HG03135 (cell line): ENCODE results near the gene FAM171A1.
"Not testable (repeated sequence)": the region's sequence is repeated elsewhere in the genome, so short reads cannot be mapped to it uniquely, and the experiment has no call there.

ENCODE experiments used
- ATAC-seq: cut with Tn5 transposase; IDR thresholded peaks from one replicate; pipeline ENCODE4 v1.9.1; 2021; ENCODE audit warnings: mild to moderate bottlenecking, moderate library complexity; ENCODE audit not compliant: unreplicated experiment

The FAM171A1 gene

GRCh38 chr10:15220445-15220844, 150.6 kb downstream of the FAM171A1 start:
- ATAC-seq: no peak

DNA sequence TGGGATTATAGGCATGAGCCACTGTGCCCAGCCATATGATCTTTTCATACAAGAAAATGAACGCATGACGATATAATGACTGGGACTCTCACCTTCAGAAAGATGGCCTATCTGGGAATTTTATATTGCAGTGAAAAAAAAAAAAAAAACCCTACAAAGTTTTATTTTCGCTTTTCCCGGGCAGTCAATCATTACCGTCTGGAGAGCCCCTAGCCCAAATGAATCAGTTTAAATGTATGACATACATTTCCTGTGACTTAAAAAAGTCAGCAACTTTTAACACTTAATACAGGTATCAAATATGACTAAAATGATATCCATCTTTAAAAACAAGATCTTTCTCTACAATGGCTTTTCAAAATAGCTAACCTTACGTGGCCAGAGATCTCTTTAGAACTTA, 154.4 kb downstream of the FAM171A1 start:
- no peak for ATAC-seq

DNA sequence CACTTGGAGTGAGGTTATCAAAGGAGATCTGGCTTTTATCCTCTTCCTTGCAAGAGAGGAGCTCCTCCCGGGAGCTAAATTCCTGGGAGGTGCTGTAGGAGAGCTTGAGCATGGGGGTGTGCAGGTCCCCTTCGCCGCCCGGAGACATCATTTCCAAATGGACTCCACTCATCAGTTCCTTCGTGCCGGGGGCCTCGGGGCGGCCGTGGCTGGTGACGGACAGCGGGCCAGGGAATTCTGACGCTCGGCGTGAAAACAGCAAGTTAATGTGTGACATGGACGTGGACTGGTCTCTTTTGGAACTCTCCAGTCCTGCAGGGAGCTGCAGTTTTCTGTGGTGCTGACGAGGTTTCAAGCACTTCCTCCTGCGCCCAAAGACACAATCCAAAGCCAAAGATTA, 156.9 kb downstream of the FAM171A1 start:
- no peak for ATAC-seq

DNA sequence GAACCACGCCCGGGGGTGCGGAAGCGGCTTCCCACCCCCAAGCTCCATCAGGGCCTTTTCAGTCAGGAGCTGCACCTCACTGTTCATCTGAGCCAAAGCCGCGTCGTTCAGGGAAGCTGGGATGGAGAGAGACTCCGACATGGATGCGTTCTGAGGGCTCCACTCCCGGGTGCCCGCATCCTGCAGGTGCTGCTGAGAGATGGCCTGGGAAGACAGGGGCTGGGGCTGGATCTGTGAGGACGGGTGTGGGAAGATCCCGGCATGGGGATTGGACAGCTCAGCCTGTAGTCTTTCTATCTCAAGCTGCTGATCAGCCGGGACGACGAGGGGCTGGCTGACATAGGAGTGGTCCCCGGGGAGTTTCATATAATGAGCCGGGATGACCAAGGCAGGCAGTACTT, 157.6 kb downstream of the FAM171A1 start:
- no peak for ATAC-seq

DNA sequence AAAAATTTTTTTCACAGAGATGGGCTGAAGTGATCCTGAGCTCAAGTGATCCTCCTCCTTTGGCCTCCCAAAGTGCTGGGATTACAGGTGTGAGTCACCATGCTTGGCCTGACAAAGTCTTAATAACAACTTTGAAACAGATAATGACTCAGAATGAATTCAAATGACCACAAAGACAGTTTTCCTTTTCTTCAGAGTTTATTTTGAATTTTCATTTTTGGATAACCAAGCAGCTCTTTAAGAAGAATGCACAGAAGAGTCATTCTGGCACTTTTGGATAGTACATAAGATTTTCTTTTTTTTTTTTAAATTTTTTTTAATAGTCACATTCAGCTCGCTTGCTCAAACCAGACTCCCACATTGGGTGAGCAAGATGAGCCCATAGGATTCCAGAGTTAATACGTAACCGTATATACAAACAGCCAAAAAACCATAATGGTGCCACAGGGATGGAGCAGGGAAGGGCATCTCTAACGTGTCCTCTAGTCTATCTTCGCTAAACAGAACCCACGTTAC, 159.6 kb downstream of the FAM171A1 start:
- no peak for ATAC-seq

DNA sequence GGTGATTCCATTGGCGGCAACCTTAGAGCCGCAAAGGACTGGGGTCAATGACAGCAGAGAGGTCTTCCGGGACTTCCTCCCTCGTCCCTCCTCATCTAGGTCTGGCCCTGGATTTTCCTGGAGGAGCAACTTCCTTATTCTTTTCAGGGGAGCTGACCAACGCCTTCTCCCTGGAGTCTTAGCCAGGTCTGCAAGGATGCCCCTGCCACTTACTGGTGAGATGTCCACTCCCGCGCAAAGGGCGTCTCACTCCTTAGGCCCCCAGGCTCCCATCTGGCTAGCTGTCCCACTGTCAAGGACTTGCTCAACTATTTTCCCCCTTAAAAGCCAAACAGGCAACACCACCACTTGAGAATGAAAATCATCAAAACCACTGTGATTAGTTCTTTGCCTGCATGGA, 160.6 kb downstream of the FAM171A1 start:
- ATAC-seq: no peak

- no peak for ATAC-seq
Measured at GRCh38 chr10:15209827-15210509, 161.1 kb downstream of the FAM171A1 start.

GRCh38 chr10:15208221-15208620, 162.9 kb downstream of the FAM171A1 start:
- ATAC-seq: no peak

DNA sequence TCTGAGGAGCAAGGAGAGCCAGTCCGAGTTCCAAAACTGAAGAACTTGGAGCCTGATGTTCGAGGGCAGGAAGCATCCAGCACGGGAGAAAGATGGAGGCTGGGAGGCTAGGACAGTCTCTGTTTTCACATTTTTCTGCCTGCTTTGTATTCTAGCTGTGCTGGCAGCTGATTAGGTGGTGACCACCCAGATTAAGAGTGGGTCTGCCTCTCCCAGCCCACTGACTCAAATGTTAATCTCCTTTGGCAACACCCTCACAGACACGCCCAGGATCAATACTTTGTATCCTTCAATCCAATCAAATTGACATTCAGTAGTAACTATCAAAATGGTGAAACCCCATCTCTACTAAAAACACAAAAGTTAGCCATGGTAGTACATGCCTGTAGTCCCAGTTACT, 163.7 kb downstream of the FAM171A1 start:
- not testable (repeated sequence) for ATAC-seq

- ATAC-seq: no peak
Measured at GRCh38 chr10:15202639-15203038, 168.4 kb downstream of the FAM171A1 start.

- not testable (repeated sequence) for ATAC-seq
Measured at GRCh38 chr10:15202301-15202621, 168.8 kb downstream of the FAM171A1 start.

DNA sequence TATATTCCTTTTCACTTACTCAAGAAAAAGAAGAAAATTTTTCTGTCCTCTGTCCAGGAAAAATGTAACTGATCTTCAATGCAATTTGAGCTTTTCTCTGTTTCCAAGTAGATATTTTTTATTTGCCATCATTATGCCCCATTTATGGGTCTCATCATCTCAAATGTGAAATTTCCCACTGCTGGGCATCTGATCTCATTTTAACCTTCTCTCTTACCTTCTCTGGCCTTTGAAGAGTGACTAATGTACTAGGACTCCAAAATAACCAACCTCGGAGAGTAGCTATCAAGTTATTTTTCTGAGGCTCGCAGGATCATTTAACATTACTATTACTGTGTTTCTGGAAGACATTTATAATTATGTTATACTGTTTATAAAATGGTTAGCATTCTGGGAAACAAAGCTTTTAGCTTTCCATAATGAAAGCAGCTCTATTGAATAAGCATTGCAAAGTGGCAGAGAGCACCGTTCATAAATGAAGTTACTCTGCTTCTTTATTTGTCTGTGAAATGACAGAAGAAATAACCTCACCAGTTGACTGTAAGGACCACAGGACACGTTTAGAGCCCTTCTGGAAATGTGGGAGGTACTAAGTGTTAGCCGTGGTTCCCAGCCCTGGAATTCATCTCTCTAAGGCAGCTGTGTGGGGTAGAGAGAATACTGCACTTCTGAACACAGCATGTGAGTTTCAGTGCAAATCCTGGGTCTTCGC, 169.3 kb downstream of the FAM171A1 start:
- ATAC-seq: no peak

DNA sequence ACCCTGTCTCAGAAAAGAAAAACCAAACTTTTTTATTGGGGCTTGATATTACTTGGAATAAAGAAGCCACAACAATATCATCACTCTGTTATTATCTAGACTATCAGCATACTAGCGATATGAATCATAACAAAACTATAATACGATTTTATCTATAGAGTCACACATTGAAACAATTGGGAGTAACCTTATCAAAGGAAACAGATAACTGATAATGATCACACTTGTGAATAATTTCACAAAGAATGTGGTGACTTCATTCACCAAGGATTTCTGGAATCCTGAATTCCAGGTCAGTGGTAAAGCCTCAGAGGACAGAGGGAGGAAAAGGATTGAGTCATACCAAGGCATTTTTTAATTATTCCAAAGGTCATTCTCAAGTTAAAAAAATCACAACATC, 170.5 kb downstream of the FAM171A1 start:
- no peak for ATAC-seq

- no peak for ATAC-seq
Measured at GRCh38 chr10:15197911-15198310, 173.2 kb downstream of the FAM171A1 start.

DNA sequence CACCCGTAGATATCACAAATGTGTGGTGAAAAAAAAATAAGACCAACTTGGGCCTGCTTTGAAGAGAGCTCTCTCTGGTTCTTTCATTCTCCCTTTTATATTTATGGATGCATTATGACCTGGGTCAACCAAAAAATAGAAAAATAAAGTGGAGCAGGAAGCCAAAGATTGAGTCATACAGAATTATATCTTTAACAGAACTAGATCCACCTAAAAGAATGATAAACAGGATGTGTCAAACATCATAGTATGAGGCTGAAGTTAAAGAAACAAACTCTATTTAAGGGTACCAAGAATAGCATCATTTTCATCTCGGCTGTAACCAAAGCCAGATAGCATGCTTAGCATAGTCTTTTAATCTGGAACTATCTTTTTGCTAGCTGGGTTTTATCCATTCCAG, 173.8 kb downstream of the FAM171A1 start:
- ATAC-seq: no peak

- no peak for ATAC-seq
Measured at GRCh38 chr10:15196021-15196834, 174.9 kb downstream of the FAM171A1 start.

GRCh38 chr10:15189133-15189885, 181.8 kb downstream of the FAM171A1 start:
- no peak for ATAC-seq

- no peak for ATAC-seq
Measured at GRCh38 chr10:15188603-15189002, 182.5 kb downstream of the FAM171A1 start.

DNA sequence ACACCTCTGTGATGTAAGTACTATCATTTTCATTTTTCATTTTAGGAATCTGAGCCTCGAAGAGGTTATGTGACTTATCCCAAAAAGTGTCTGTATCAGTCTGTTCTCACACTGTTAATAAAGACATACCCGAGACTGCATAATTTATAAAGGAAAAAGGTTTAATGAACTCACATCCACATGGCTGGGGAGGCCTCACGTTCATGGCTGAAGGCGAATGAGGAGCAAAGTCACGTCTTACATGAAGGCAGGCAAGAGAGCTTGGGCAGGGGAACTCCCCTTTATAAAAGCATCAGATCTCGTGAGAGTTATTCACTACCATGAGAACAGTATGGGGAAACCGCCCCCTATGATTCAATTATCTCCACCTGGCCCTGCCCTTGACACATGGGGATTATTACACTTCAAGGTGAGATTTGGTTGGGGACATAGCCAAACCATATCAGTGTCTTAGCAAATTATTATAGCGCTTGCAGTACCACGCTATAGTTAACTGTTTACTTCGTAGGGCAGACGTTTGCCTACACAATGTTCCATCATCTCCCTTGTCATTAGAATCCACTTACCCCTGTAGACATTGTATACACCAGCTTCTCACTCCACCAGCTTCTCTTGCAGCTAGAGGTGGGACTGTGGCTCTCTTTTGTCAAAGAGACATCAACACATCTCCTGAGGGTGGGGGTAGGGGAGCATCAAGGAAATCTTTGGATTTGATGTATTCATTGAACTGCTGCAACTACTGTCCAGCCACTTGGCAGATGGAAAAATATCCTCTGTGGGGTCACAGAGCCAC, 187.2 kb downstream of the FAM171A1 start:
- no peak for ATAC-seq

- no peak for ATAC-seq
Measured at GRCh38 chr10:15182540-15183207, 188.4 kb downstream of the FAM171A1 start.
